IgD-negative memory B cell (primary cell): ENCODE measurements around the gene CPNE7. TPM values are rescaled to one million over a fixed set of nuclear protein-coding genes. Genes with fewer than 3 reads are reported as not detected.
"Not testable (repeated sequence)": the region's sequence is repeated elsewhere in the genome, so short reads cannot be mapped to it uniquely, and the experiment has no call there.

Source experiments
- H3K27ac Mint-ChIP-seq, 3 donors: one replicate each; pipeline ENCODE4 v1.8.0; 2020 to 2022; ENCODE audit warnings: mild to moderate bottlenecking in 3 of 3, mixed read lengths in 3 of 3, moderate library complexity in 1 of 3
- H3K27me3 Mint-ChIP-seq: one replicate; pipeline ENCODE4 v1.8.0; 2021; ENCODE audit warnings: mixed read lengths
- H3K36me3 Mint-ChIP-seq: one replicate; pipeline ENCODE4 v1.8.0; 2020; ENCODE audit warnings: mild to moderate bottlenecking, mixed read lengths
- H3K4me1 Mint-ChIP-seq, 3 donors: one replicate each; pipeline ENCODE4 v1.8.0; 2020 to 2022; ENCODE audit warnings: mixed read lengths in 3 of 3, mild to moderate bottlenecking in 1 of 3
- H3K4me3 Mint-ChIP-seq, 4 donors: one replicate each; pipeline ENCODE4 v1.8.0; 2020 to 2022; ENCODE audit warnings: mild to moderate bottlenecking in 4 of 4, mixed read lengths in 4 of 4, moderate library complexity in 3 of 4
- H3K9me3 Mint-ChIP-seq, 3 donors: one replicate each; pipeline ENCODE4 v1.8.0; 2020 to 2021; ENCODE audit warnings: mixed read lengths in 3 of 3, mild to moderate bottlenecking in 1 of 3
- polyA plus RNA-seq: library from polyadenylated mRNA; unstranded; fragments of 300-500 nt; fragmentation: Illumina TruSeq; gene quantifications from one replicate; pipeline ENCODE4 v1.2.3, GENCODE V29; 2021

CPNE7 gene
- polyA plus RNA-seq, 1 donor from 2014 or later, result not detected

- H3K27me3 Mint-ChIP-seq, result no peaks in the 10 kb centered on the region
- H3K36me3 Mint-ChIP-seq, result no peaks in the 10 kb centered on the region
- H3K27ac Mint-ChIP-seq, result no peak overlapping the region
- H3K4me1 Mint-ChIP-seq, result no peaks in the 10 kb centered on the region
- H3K4me3 Mint-ChIP-seq, result no peak overlapping the region
- no peaks in the 10 kb centered on the region for H3K9me3 Mint-ChIP-seq
Observed at GRCh38 chr16:89579351-89579750, 3.8 kb downstream of the CPNE7 start.

- Mint-ChIP-seq H3K9me3 (no peaks in the 10 kb centered on the region), H3K4me1 (no peaks in the 10 kb centered on the region), H3K36me3 (no peaks in the 10 kb centered on the region), H3K4me3 (no peak overlapping the region), H3K27me3 (no peaks in the 10 kb centered on the region), H3K27ac (no peak overlapping the region)
Observed at GRCh38 chr16:89581045-89581695, 5.6 kb downstream of the CPNE7 start.

GRCh38 chr16:89581861-89582563, 6.5 kb downstream of the CPNE7 start:
- Mint-ChIP-seq H3K4me3 (peak overlapping the region in 2 of 4 donors; percentile 53 to 63), H3K27me3 (no peaks in the 10 kb centered on the region), H3K27ac (peak overlapping the region in 1 of 3 donors; percentile 42), H3K9me3 (no peaks in the 10 kb centered on the region), H3K4me1 (no peaks in the 10 kb centered on the region), H3K36me3 (no peaks in the 10 kb centered on the region)

- no peaks in the 10 kb centered on the region for H3K27me3 Mint-ChIP-seq
- no peaks in the 10 kb centered on the region for H3K9me3 Mint-ChIP-seq
- H3K27ac Mint-ChIP-seq, result no peak overlapping the region
- H3K4me1 Mint-ChIP-seq, result no peaks in the 10 kb centered on the region
- H3K4me3 Mint-ChIP-seq, result no peak overlapping the region
- H3K36me3 Mint-ChIP-seq, result no peaks in the 10 kb centered on the region
Observed at GRCh38 chr16:89582614-89583196, 7.1 kb downstream of the CPNE7 start.

GRCh38 chr16:89583197-89583894, 7.8 kb downstream of the CPNE7 start:
- Mint-ChIP-seq H3K9me3 (no peaks in the 10 kb centered on the region), H3K4me3 (no peak overlapping the region), H3K4me1 (no peaks in the 10 kb centered on the region), H3K27ac (no peak overlapping the region), H3K27me3 (no peaks in the 10 kb centered on the region), H3K36me3 (no peaks in the 10 kb centered on the region)

GRCh38 chr16:89583895-89584644, 8.5 kb downstream of the CPNE7 start:
- no peaks in the 10 kb centered on the region for H3K36me3 Mint-ChIP-seq

GRCh38 chr16:89584768-89585549, 9.4 kb downstream of the CPNE7 start:
- no peaks in the 10 kb centered on the region for H3K36me3 Mint-ChIP-seq
- H3K27ac Mint-ChIP-seq, result peak overlapping the region in 1 of 3 donors; percentile 59
- no peaks in the 10 kb centered on the region for H3K4me1 Mint-ChIP-seq
- no peaks in the 10 kb centered on the region for H3K9me3 Mint-ChIP-seq
- H3K27me3 Mint-ChIP-seq, result no peaks in the 10 kb centered on the region
- H3K4me3 Mint-ChIP-seq, result no peak overlapping the region

More at GRCh38 chr16:89583895-89584644, 8.5 kb downstream of the CPNE7 start:
- Mint-ChIP-seq H3K27me3 (no peaks in the 10 kb centered on the region), H3K4me1 (no peaks in the 10 kb centered on the region), H3K4me3 (no peak overlapping the region), H3K27ac (no peak overlapping the region), H3K9me3 (no peaks in the 10 kb centered on the region)

GRCh38 chr16:89586218-89586617, 10.7 kb downstream of the CPNE7 start:
- Mint-ChIP-seq H3K36me3 (no peaks in the 10 kb centered on the region), H3K9me3 (no peaks in the 10 kb centered on the region), H3K27me3 (no peaks in the 10 kb centered on the region), H3K27ac (no peak overlapping the region), H3K4me3 (no peak overlapping the region), H3K4me1 (no peaks in the 10 kb centered on the region)

- Mint-ChIP-seq H3K9me3 (no peaks in the 10 kb centered on the region), H3K4me1 (no peaks in the 10 kb centered on the region), H3K27me3 (no peaks in the 10 kb centered on the region), H3K27ac (no peak overlapping the region), H3K36me3 (no peaks in the 10 kb centered on the region), H3K4me3 (no peak overlapping the region)
Observed at GRCh38 chr16:89586853-89587252, 11.3 kb downstream of the CPNE7 start.

- not testable (repeated sequence) for H3K9me3 Mint-ChIP-seq, H3K36me3 Mint-ChIP-seq
Observed at GRCh38 chr16:89587676-89588075, 12.1 kb downstream of the CPNE7 start.

GRCh38 chr16:89588413-89589109, 13.0 kb downstream of the CPNE7 start:
- H3K4me3 Mint-ChIP-seq, result no peak overlapping the region
- H3K27me3 Mint-ChIP-seq, result no peaks in the 10 kb centered on the region
- H3K36me3 Mint-ChIP-seq, result no peaks in the 10 kb centered on the region
- H3K9me3 Mint-ChIP-seq, result no peaks in the 10 kb centered on the region
- H3K4me1 Mint-ChIP-seq, result peaks cover 0 to under 1% (median 0%) of the 10 kb centered on the region in 3 donors
- H3K27ac Mint-ChIP-seq, result no peak overlapping the region

More at GRCh38 chr16:89587676-89588075, 12.1 kb downstream of the CPNE7 start:
- H3K4me1 Mint-ChIP-seq, H3K27me3 Mint-ChIP-seq, H3K27ac Mint-ChIP-seq, H3K4me3 Mint-ChIP-seq: not testable (repeated sequence)

GRCh38 chr16:89589241-89589926, 13.8 kb downstream of the CPNE7 start:
- H3K4me1 Mint-ChIP-seq, result peaks cover 0 to 4% (median 3%) of the 10 kb centered on the region in 3 donors
- no peak overlapping the region for H3K4me3 Mint-ChIP-seq
- no peak overlapping the region for H3K27ac Mint-ChIP-seq
- no peaks in the 10 kb centered on the region for H3K9me3 Mint-ChIP-seq
- H3K36me3 Mint-ChIP-seq, result no peaks in the 10 kb centered on the region
- no peaks in the 10 kb centered on the region for H3K27me3 Mint-ChIP-seq

GRCh38 chr16:89593841-89594240, 18.3 kb downstream of the CPNE7 start:
- Mint-ChIP-seq H3K27me3 (no peaks in the 10 kb centered on the region), H3K27ac (no peak overlapping the region), H3K4me3 (no peak overlapping the region), H3K4me1 (peaks cover 0 to 4% (median 3%) of the 10 kb centered on the region in 3 donors), H3K9me3 (no peaks in the 10 kb centered on the region), H3K36me3 (no peaks in the 10 kb centered on the region)
